ENCODE data around the gene PCNX4.

PCNX4 gene

GRCh38 chr14:60067882-60068281 is 23.8 kb upstream of the PCNX4 start:
- no peak overlapping the region for H3K4me3 ChIP-seq (ENCODE audit: low read depth, low read length)
- no peak for TF ChIP-seq CTCF (IDR thresholded peaks at IDR 0.05; ENCODE audit: low read depth, low read length, missing control alignments)
- in situ Hi-C loops (cut with HindIII; ENCODE audit: low sequenced_read_pairs) = no loop called here
- no peak for DNase-seq (ENCODE audit: low read depth)

- in situ Hi-C loops (cut with HindIII; ENCODE audit: low sequenced_read_pairs) = no loop called here
- H3K4me3 ChIP-seq (ENCODE audit: low read depth, low read length) = no peak overlapping the region
- DNase-seq (ENCODE audit: low read depth) = no peak
- TF ChIP-seq CTCF (IDR thresholded peaks at IDR 0.05; ENCODE audit: low read depth, low read length, missing control alignments) = peak; percentile 32
Measured at GRCh38 chr14:60079723-60080122, 12.0 kb upstream of the PCNX4 start.

- no peak overlapping the region for H3K4me3 ChIP-seq (ENCODE audit: low read depth, low read length)
- no peak for DNase-seq (ENCODE audit: low read depth)
- in situ Hi-C loops (cut with HindIII; ENCODE audit: low sequenced_read_pairs) = no loop called here
- no peak for TF ChIP-seq CTCF (IDR thresholded peaks at IDR 0.05; ENCODE audit: low read depth, low read length, missing control alignments)
Measured at GRCh38 chr14:60085085-60085484, 6.6 kb upstream of the PCNX4 start.

- no peak for TF ChIP-seq CTCF (IDR thresholded peaks at IDR 0.05; ENCODE audit: low read depth, low read length, missing control alignments)
- in situ Hi-C loops (cut with HindIII; ENCODE audit: low sequenced_read_pairs) = no loop called here
Measured at GRCh38 chr14:60085693-60086092, 6.0 kb upstream of the PCNX4 start.

GRCh38 chr14:60087668-60088067 is 4.1 kb upstream of the PCNX4 start:
- no peak overlapping the region for H3K4me3 ChIP-seq (ENCODE audit: low read depth, low read length)
- no peak for DNase-seq (ENCODE audit: low read depth)
- TF ChIP-seq CTCF (IDR thresholded peaks at IDR 0.05; ENCODE audit: low read depth, low read length, missing control alignments) = no peak
- in situ Hi-C loops (cut with HindIII; ENCODE audit: low sequenced_read_pairs) = no loop called here

More at GRCh38 chr14:60085693-60086092, 6.0 kb upstream of the PCNX4 start:
- H3K4me3 ChIP-seq (ENCODE audit: low read depth, low read length) = no peak overlapping the region
- DNase-seq (ENCODE audit: low read depth) = no peak

- H3K4me3 ChIP-seq (ENCODE audit: low read depth, low read length) = no peak overlapping the region
- no peak for DNase-seq (ENCODE audit: low read depth)
- no peak for TF ChIP-seq CTCF (IDR thresholded peaks at IDR 0.05; ENCODE audit: low read depth, low read length, missing control alignments)
- in situ Hi-C loops (cut with HindIII; ENCODE audit: low sequenced_read_pairs) = no loop called here
Measured at GRCh38 chr14:60089221-60089620, 2.5 kb upstream of the PCNX4 start.
